GM06990 (cell line): ENCODE data around the gene CTNNA3.

ENCODE experiments used
- DNase-seq: peaks from one replicate; pipeline ENCODE4 v3.0.0-alpha.2; 2011; ENCODE audit not compliant: insufficient read length; ENCODE audit errors: extremely low read depth
- H3K27me3 ChIP-seq: replicated peaks from 2 replicates; pipeline ENCODE4 v1.6.0; 2011; ENCODE audit warnings: low read length; ENCODE audit not compliant: control insufficient read depth, insufficient read depth
- H3K36me3 ChIP-seq: 2 replicates; pipeline ENCODE4 v1.5.1; 2011; ENCODE audit warnings: low read length; ENCODE audit not compliant: control insufficient read depth, insufficient read depth
- H3K4me3 ChIP-seq: replicated peaks from 2 replicates; pipeline ENCODE4 v1.5.1; 2011; ENCODE audit warnings: low read depth, mild to moderate bottlenecking, control low read depth, low read length
- TF ChIP-seq, protein P1 (sequence below): IDR thresholded peaks from 2 replicates; pipeline ENCODE4 v1.5.1; 2011; ENCODE audit warnings: low read length, control low read depth, mild to moderate bottlenecking, inconsistent platforms; ENCODE audit not compliant: insufficient read depth, poor library complexity, severe bottlenecking

CTNNA3 gene

DNA sequence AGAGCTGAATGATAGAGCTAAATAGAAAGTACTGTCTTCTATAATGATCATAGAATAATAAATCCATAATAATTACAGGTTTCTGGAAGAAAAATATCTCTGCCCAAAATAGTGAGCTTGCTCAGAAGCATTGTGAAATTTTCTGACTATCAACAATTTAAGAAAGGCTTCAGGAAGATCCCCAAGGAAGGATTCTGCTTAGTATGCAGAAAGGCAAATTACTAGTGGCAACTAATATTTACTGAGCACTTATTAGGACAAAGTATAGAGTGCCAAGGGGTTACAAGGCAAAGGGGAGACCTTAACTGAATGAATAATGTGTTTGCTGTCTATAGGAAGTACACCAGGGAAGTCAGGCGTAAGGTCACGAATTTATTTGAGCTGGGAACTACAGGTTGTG is 928.3 kb downstream of the CTNNA3 start:
- no peak for DNase-seq
- H3K27me3 ChIP-seq, result no peaks in the 10 kb centered on the region
- no peaks in the 10 kb centered on the region for H3K36me3 ChIP-seq
- TF ChIP-seq, protein P1, sequence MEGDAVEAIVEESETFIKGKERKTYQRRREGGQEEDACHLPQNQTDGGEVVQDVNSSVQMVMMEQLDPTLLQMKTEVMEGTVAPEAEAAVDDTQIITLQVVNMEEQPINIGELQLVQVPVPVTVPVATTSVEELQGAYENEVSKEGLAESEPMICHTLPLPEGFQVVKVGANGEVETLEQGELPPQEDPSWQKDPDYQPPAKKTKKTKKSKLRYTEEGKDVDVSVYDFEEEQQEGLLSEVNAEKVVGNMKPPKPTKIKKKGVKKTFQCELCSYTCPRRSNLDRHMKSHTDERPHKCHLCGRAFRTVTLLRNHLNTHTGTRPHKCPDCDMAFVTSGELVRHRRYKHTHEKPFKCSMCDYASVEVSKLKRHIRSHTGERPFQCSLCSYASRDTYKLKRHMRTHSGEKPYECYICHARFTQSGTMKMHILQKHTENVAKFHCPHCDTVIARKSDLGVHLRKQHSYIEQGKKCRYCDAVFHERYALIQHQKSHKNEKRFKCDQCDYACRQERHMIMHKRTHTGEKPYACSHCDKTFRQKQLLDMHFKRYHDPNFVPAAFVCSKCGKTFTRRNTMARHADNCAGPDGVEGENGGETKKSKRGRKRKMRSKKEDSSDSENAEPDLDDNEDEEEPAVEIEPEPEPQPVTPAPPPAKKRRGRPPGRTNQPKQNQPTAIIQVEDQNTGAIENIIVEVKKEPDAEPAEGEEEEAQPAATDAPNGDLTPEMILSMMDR, result no peak
- H3K4me3 ChIP-seq, result no peak overlapping the region

GRCh38 chr10:66762218-66762729 is 933.7 kb downstream of the CTNNA3 start:
- Histone ChIP-seq H3K36me3 (no peaks in the 10 kb centered on the region), H3K4me3 (no peak overlapping the region), H3K27me3 (no peaks in the 10 kb centered on the region)
- TF ChIP-seq, protein P1, result no peak
- no peak for DNase-seq

DNA sequence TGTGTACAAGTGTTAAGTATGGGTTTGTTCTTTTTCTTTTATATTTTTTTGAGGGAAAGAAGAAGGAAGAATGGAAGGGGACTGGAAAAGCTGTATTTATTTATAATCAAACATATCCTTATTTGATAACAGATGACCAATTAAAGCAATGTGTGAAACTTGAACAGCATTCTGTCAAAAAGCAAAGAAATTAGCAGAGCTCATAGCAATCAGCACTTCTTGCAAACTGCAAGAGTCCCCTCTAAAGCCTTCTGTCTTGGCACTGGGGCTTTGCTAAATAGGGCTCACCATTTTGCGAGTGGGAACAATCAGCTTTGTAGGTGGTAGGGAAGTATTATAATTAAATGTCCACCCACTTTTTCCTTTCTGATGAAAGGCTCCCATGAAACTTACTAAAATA is 935.1 kb downstream of the CTNNA3 start:
- Histone ChIP-seq H3K36me3 (no peaks in the 10 kb centered on the region), H3K4me3 (no peak overlapping the region), H3K27me3 (no peaks in the 10 kb centered on the region)
- TF ChIP-seq, protein P1, result no peak
- DNase-seq, result no peak

GRCh38 chr10:66755474-66755873 is 940.5 kb downstream of the CTNNA3 start:
- TF ChIP-seq, protein P1, result no peak
- H3K36me3 ChIP-seq, result no peaks in the 10 kb centered on the region

DNA sequence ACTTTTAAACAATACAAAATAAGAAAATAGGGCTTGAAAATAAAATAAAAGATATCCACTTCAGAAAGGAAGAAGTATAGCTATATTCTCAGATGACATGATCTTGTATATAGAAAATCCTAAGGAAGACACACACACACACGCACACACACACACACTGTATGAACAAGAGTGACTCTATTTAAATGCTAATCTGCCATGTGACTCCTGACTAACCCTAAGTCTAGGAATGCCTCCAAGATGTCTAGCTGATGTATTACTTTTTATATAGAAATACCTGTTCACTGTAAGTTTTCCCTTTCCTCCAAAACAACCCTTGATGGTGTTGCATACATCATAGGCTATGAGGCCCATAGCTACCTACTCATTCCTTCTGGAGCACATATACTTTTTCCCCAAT is 943.3 kb downstream of the CTNNA3 start:
- TF ChIP-seq, protein P1, result no peak
- DNase-seq, result no peak
- Histone ChIP-seq H3K36me3 (no peaks in the 10 kb centered on the region), H3K27me3 (no peaks in the 10 kb centered on the region), H3K4me3 (no peak overlapping the region)

More at GRCh38 chr10:66755474-66755873, 940.5 kb downstream of the CTNNA3 start:
- DNase-seq, result no peak
- H3K27me3 ChIP-seq, result no peaks in the 10 kb centered on the region
- no peak overlapping the region for H3K4me3 ChIP-seq

- Histone ChIP-seq H3K27me3 (no peaks in the 10 kb centered on the region), H3K4me3 (no peak overlapping the region), H3K36me3 (no peaks in the 10 kb centered on the region)
- DNase-seq, result no peak
- TF ChIP-seq, protein P1, result no peak
Observed at GRCh38 chr10:66748217-66748616, 947.8 kb downstream of the CTNNA3 start.
